Measurements from ENCODE around the gene SVIL.
"Not testable (repeated sequence)": the region's sequence is repeated elsewhere in the genome, so short reads cannot be mapped to it uniquely, and the experiment has no call there.

SVIL gene

GRCh38 chr10:29591651-29591968 lies 43.2 kb downstream of the SVIL start:
- TF ChIP-seq CTCF (IDR thresholded peaks at IDR 0.05; ENCODE audit: low read depth, low read length, missing control alignments), result no peak
- no peak for DNase-seq (ENCODE audit: low read depth)

DNA sequence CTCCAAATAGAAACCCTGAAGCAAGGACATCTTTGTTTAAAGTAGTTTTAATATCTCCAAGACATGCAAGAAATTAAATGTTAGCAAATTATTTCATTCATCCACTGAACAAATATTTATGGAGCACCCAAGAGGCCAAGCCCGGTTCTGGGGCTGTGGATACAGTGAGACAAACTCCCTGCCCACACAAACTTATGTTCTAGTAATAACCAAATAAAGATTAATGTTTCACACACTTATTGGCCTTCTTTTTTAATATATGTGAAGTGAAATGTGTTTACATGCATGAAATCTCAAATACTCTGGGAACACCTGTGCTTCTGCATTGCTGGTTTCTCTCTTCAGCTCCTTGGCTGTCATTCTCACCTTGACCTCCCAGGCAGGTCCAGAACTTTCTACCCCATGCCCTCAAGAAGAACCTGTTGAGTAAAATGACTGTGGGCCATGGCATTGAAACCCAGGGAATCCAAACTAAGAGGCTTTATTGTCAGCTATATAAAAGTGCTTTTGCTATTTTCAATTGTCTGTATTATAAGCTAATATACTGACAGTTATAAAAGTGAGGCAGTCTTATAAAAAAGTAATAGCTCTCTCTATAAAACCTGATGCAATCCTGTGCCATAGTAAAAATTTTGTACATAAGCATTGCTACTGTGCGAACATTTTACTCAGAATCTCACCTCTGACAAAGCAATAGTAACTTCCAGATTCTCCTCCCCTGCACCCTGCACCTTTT lies 43.7 kb downstream of the SVIL start:
- no peak for DNase-seq (ENCODE audit: low read depth)
- no peak overlapping the region for H3K4me3 ChIP-seq (ENCODE audit: low read depth, low read length)
- no peak for TF ChIP-seq CTCF (IDR thresholded peaks at IDR 0.05; ENCODE audit: low read depth, low read length, missing control alignments)

More at GRCh38 chr10:29591651-29591968, 43.2 kb downstream of the SVIL start:
- no peak overlapping the region for H3K4me3 ChIP-seq (ENCODE audit: low read depth, low read length)

- TF ChIP-seq CTCF (IDR thresholded peaks at IDR 0.05; ENCODE audit: low read depth, low read length, missing control alignments), result no peak
- DNase-seq (ENCODE audit: low read depth), result no peak
- no peak overlapping the region for H3K4me3 ChIP-seq (ENCODE audit: low read depth, low read length)
These were observed 45.9 kb downstream of the SVIL start for GRCh38 chr10:29588629-29589421.

DNA sequence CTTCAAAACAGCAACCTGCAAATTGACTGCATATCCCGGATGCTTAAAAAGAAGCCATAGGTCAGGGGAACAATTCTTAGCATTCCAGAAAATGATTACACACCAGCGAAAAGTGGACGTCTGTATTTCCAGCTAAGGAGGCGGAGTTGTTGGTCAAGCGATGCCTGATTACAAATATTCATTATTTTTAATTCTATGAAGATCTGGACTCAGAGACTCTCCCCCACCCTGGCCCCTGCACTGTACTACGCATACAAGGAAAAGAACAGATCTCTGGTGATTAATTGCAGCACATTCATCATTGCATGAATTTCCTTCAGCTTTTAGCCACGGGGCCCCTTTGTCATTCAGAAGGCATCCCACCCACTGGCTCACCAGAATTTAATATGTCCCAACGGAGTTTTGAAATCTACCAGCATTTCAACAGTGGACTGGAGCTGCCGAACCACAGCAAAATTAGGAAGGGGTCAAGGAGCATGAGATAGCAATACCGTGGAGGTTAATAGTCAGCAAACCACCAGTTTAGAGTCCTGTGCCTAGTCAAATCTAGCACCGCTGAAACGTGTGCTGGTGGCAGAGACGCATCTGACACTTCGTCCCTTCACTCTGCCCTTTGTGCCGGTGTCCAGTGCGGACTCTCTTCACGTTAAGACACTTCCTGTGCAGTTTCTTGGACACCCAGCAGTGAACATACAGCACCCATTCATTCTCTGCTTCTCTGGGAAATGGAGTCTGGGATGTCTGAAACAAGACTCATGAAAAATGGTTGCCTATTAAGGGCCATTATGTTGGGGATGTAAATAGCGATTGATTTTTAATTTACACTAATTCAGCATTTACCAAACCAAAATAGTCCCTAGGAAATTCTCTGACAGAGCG lies 46.8 kb downstream of the SVIL start:
- H3K4me3 ChIP-seq (ENCODE audit: low read depth, low read length); DNase-seq (ENCODE audit: low read depth): not testable (repeated sequence)

DNA sequence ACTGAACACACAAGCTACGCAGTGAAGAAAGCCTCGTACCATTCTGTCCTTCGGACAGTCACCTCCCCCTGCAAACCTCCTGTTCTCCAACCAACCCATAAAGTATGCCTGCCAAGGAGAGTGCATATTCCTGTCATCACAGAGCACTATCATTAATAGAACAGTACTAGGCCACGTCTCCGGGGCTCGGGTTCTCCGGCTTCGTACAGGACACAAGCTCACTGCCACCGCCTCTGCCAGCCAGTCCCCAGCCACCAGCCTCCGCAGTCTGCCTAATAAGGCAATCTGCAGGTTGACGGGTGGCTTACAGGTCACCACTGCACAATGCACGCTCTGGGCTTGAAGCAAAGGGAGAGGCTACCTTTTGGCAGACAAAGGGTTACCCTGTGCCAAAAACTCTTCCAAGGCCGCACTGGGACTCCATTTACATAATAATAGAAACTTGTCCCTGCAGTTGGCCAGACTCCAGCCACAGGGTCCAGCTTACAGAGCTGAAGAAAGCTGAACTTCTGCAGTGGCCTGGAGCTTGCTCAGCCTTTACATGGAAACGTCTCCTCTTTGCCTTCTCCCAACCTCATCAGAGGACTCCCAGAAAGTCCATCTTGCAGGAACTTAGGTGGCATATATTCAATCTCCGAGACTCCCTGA lies 47.5 kb downstream of the SVIL start:
- not testable (repeated sequence) for DNase-seq (ENCODE audit: low read depth); H3K4me3 ChIP-seq (ENCODE audit: low read depth, low read length)

GRCh38 chr10:29586509-29586908 lies 48.3 kb downstream of the SVIL start:
- no peak for TF ChIP-seq CTCF (IDR thresholded peaks at IDR 0.05; ENCODE audit: low read depth, low read length, missing control alignments)
- no peak for DNase-seq (ENCODE audit: low read depth)
- H3K4me3 ChIP-seq (ENCODE audit: low read depth, low read length), result no peak overlapping the region

GRCh38 chr10:29585488-29585976 lies 49.2 kb downstream of the SVIL start:
- no peak for DNase-seq (ENCODE audit: low read depth)
- no peak overlapping the region for H3K4me3 ChIP-seq (ENCODE audit: low read depth, low read length)
- no peak for TF ChIP-seq CTCF (IDR thresholded peaks at IDR 0.05; ENCODE audit: low read depth, low read length, missing control alignments)
